ENCODE data around the gene HCN1.
"Not testable (repeated sequence)": the region's sequence is repeated elsewhere in the genome, so short reads cannot be mapped to it uniquely, and the experiment has no call there.

HCN1 gene

GRCh38 chr5:45542421-45542820 is 153.8 kb downstream of the HCN1 start:
- no peak for TF ChIP-seq POLR2A (IDR thresholded peaks at IDR 0.05; ENCODE audit: low read depth, low read length)
- FAIRE-seq (no peak), DNase-seq (ENCODE audit: insufficient read length, low spot score) (no peak)

DNA sequence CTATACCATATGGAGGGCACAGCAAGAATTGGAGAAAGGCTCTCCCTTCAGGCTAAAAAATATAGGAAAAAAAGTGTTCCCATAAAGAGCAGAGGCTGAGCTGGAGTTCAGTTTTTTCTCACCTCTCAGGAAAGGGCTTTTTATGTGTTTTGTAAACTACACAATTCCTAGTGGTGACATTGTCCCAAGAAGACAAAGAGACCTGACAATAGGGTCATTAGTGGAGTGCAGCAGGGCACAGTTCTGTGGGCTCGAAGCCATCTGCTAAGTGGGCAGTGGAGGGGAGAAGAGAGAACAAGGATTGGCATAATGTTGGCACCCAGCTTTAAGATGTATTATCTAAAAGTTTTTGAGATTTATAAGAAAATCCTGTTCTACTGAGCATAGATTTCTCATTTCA is 162.5 kb downstream of the HCN1 start:
- no peak for FAIRE-seq
- no peak for TF ChIP-seq POLR2A (IDR thresholded peaks at IDR 0.05; ENCODE audit: low read depth, low read length)
- DNase-seq (ENCODE audit: insufficient read length, low spot score), result no peak

DNA sequence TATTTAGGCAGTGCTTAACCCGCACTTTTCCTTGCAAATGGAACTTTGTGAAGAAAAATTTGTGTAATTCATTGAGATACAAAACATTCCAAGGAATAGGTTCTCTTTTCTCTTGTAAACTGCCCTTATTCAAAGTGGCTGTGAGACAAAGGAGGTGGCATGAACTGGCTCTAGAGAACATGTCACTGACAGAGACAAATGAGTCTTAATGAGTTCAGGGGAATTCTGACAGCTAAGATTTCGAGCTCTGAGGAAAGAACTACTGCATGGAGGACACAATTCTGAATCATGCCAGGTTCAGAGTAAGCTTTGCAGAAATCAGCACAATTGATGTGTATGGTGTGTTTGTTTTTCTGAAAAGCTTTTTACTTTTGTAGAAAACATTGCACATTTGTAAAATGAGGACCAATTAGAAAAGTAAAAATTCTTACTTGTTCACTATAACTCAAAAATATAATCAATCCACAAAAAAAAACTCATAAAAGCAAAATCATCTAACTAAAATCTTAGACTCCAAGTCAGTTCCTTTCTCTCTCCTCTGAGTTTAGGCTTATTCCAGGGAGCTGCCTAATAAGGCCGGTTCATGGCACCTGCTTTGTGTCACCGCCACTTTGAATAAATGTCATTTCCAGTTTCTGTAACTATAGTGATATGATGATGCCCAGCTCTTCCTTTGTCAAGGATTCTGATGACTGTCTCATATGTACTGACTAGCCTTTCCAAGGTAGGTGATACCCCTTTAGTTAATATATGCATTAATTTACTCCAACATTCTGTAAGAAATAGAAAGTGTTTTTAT is 163.2 kb downstream of the HCN1 start:
- DNase-seq (ENCODE audit: insufficient read length, low spot score) (no peak), FAIRE-seq (no peak)
- TF ChIP-seq POLR2A (IDR thresholded peaks at IDR 0.05; ENCODE audit: low read depth, low read length), result no peak

- DNase-seq (ENCODE audit: insufficient read length, low spot score) (peak; percentile 4), FAIRE-seq (peak; percentile 98)
- no peak for TF ChIP-seq POLR2A (IDR thresholded peaks at IDR 0.05; ENCODE audit: low read depth, low read length)
Measured at GRCh38 chr5:45521067-45521466, 175.1 kb downstream of the HCN1 start.

GRCh38 chr5:45512521-45512920 is 183.7 kb downstream of the HCN1 start:
- no peak for TF ChIP-seq POLR2A (IDR thresholded peaks at IDR 0.05; ENCODE audit: low read depth, low read length)
- DNase-seq (ENCODE audit: insufficient read length, low spot score) (no peak), FAIRE-seq (peak; percentile 60)

GRCh38 chr5:45509371-45509770 is 186.8 kb downstream of the HCN1 start:
- FAIRE-seq (no peak), DNase-seq (ENCODE audit: insufficient read length, low spot score) (no peak)
- TF ChIP-seq POLR2A (IDR thresholded peaks at IDR 0.05; ENCODE audit: low read depth, low read length), result no peak

DNA sequence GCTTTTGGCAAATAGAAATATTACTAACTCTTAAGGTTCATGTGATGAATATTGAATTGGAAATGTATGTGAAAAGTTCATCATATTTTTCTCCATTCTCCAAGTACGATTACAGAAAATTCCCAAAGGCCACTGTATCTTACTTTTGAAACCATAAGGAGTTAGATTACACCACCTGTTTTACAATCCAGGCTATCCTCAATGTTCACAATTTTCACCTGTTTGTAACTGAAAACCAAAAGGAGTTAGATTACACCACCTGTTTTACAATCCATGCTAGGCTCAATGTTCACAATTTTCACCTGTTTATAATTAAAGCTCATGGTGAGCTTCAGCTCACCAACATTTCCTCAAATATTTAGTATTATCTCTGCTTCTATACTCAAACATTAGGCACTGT is 188.0 kb downstream of the HCN1 start:
- no peak for TF ChIP-seq POLR2A (IDR thresholded peaks at IDR 0.05; ENCODE audit: low read depth, low read length)
- FAIRE-seq (no peak), DNase-seq (ENCODE audit: insufficient read length, low spot score) (no peak)

GRCh38 chr5:45507178-45507577 is 189.0 kb downstream of the HCN1 start:
- no peak for FAIRE-seq
- DNase-seq (ENCODE audit: insufficient read length, low spot score), result no peak

GRCh38 chr5:45499006-45499405 is 197.2 kb downstream of the HCN1 start:
- DNase-seq (ENCODE audit: insufficient read length, low spot score); FAIRE-seq: not testable (repeated sequence)

More at GRCh38 chr5:45507178-45507577, 189.0 kb downstream of the HCN1 start:
- TF ChIP-seq POLR2A (IDR thresholded peaks at IDR 0.05; ENCODE audit: low read depth, low read length), result no peak

- DNase-seq (ENCODE audit: insufficient read length, low spot score) (no peak), FAIRE-seq (no peak)
Measured at GRCh38 chr5:45491368-45491767, 204.8 kb downstream of the HCN1 start.

GRCh38 chr5:45484781-45485180 is 211.4 kb downstream of the HCN1 start:
- TF ChIP-seq POLR2A (IDR thresholded peaks at IDR 0.05; ENCODE audit: low read depth, low read length), result no peak
- no peak for FAIRE-seq
- DNase-seq (ENCODE audit: insufficient read length, low spot score), result no peak

More at GRCh38 chr5:45491368-45491767, 204.8 kb downstream of the HCN1 start:
- TF ChIP-seq POLR2A (IDR thresholded peaks at IDR 0.05; ENCODE audit: low read depth, low read length), result no peak

- DNase-seq (ENCODE audit: insufficient read length, low spot score) (peak; percentile 20), FAIRE-seq (peak; percentile 93)
- TF ChIP-seq POLR2A (IDR thresholded peaks at IDR 0.05; ENCODE audit: low read depth, low read length), result no peak
Measured at GRCh38 chr5:45454114-45454513, 242.1 kb downstream of the HCN1 start.

DNA sequence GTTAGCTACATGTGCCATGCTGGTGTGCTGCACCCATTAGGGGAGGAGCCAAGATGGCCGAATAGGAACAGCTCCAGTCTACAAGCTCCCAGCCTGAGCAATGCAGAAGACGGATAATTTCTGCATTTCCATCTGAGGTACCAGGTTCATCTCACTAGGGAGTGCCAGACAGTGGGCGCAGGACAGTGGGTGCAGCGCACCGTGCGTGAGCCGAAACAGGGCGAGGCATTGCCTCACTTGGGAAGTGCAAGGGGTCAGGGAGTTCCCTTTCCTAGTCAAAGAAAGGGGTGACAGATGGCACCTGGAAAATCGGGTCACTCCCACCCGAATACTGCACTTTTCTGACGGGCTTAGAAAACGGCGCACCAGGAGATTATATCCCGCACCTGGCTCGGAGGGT is 251.3 kb downstream of the HCN1 start:
- not testable (repeated sequence) for FAIRE-seq; DNase-seq (ENCODE audit: insufficient read length, low spot score)

GRCh38 chr5:45440466-45440865 is 255.7 kb downstream of the HCN1 start:
- no peak for DNase-seq (ENCODE audit: insufficient read length, low spot score)
- TF ChIP-seq POLR2A (IDR thresholded peaks at IDR 0.05; ENCODE audit: low read depth, low read length), result no peak
- FAIRE-seq, result peak; percentile 74

GRCh38 chr5:45437752-45438151 is 258.4 kb downstream of the HCN1 start:
- FAIRE-seq, result no peak

More at GRCh38 chr5:45437752-45438151, 258.4 kb downstream of the HCN1 start:
- no peak for TF ChIP-seq POLR2A (IDR thresholded peaks at IDR 0.05; ENCODE audit: low read depth, low read length)
- no peak for DNase-seq (ENCODE audit: insufficient read length, low spot score)
